Cardiac muscle cell (in vitro differentiated cells and primary cell): Measurements from ENCODE around the gene PAPLN. TPM values are rescaled to one million over a fixed set of nuclear protein-coding genes. Genes with fewer than 3 reads are reported as not detected.
A peak's percentile ranks its signal among the peaks of the same experiment; 100 is the strongest.

Source experiments
- DNase-seq, 2 donors: peaks; one replicate each; pipeline versions ENCODE4 v3.0.0 to v3.0.0-alpha.2; 2010 to 2017; ENCODE audit warnings: low read depth in 1 of 2, low spot score in 1 of 2
- H3K27ac ChIP-seq: fragments of 200-600 bp; sonication (generic); 2 replicates; pipeline ENCODE4 v1.5.1; 2016
- H3K27me3 ChIP-seq: fragments of 200-600 bp; sonication (generic); 2 replicates; pipeline ENCODE4 v1.6.0; 2016; ENCODE audit warnings: control low read depth
- H3K36me3 ChIP-seq: fragments of 200-600 bp; sonication (generic); 2 replicates; pipeline ENCODE4 v1.5.1; 2016; ENCODE audit warnings: control low read depth
- H3K4me1 ChIP-seq: fragments of 200-600 bp; sonication (generic); 2 replicates; pipeline ENCODE4 v1.8.1; 2017; ENCODE audit warnings: low read depth, mild to moderate bottlenecking, mixed run types
- H3K4me3 ChIP-seq: fragments of 200-600 bp; sonication (generic); 2 replicates; pipeline ENCODE4 v1.5.1; 2016; ENCODE audit warnings: mild to moderate bottlenecking
- H3K9me3 ChIP-seq: fragments of 200-600 bp; sonication (generic); 2 replicates; pipeline ENCODE4 v1.5.1; 2017; ENCODE audit warnings: low read depth, mild to moderate bottlenecking, control low read depth
- CTCF ChIP-seq: IDR thresholded peaks from 2 replicates; pipeline ENCODE4 v1.5.1; 2012; ENCODE audit warnings: low read depth, mild to moderate bottlenecking, low read length
- polyA plus RNA-seq: library from polyadenylated mRNA; unstranded; fragments of >200 nt; fragmentation: Nextera tagmentation; extraction: Ambion mirVana; gene quantifications from 2 replicates; pipeline ENCODE4 v1.2.1, GENCODE V29; 2016
- total RNA-seq: library from RNA; depleted of rRNA; stranded (reverse); fragments of >200 nt; gene quantifications from 2 replicates; pipeline ENCODE4 v1.2.3, GENCODE V29; 2016

PAPLN gene
- total and polyA plus RNA-seq, 2 experiments from 2014 or later = 1.7 to 4.2 TPM

DNA sequence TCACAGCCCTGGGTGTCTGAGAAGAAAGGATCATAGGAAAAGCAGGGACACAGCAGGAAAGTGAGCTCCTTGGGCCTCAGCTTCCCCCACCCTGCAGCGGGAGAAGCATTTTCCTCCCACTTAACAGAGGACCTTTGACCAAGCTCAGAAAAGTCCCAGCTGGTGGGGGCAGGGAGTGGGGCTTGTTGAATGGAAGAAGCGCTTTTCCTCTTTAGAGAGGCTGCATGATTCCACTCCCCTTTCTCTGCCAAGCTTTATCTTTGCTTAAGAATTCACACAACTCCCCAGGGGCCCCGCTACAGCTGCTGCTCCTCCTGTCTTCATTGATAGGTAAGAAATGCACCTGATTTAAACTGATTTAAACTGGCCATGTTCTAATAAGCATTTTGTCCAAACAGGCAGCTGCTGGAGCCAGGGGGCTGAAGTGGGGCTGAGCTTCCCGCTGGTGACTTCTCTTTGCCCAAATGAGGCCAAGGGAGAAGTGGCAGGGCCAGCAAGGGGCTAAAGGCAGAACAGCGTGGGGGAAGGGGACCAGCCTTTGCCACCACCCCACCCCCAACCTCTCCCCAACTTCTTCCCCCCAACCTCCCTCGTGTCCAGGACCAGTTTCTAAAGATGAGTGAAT lies 1.7 kb upstream of the PAPLN start:
- Histone ChIP-seq H3K9me3 (no peaks in the 10 kb centered on the region), H3K36me3 (no peaks in the 10 kb centered on the region), H3K27ac (no peak overlapping the region), H3K27me3 (peaks cover 62% of the 10 kb centered on the region), H3K4me3 (no peak overlapping the region), H3K4me1 (peaks cover 21% of the 10 kb centered on the region)
- no peak for TF ChIP-seq CTCF
- peak in 1 of 2 donors; percentile 84 for DNase-seq

DNA sequence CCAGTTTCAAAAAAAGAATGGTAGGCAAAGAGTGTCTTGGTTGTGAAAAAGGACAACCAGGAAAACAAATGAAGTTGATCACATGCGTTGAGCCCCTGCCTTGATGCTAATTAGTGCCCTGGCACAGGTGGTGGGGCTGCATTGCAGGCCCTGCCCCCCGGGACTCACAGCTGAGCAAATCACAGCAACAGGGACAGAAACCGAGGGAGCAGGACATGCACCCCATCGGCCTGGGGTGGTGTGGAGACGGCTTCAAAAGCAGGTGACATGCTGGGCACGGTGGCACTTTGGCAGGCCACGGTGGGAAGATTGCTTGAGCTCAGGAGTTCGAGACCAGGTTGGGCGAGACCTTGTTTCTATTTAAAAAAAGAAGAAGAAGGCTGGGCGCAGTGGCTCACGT lies 1.1 kb upstream of the PAPLN start:
- DNase-seq = no peak
- no peak overlapping the region for H3K4me3 ChIP-seq
- TF ChIP-seq CTCF = no peak
- H3K27me3 ChIP-seq = peaks cover 67% of the 10 kb centered on the region
- no peak overlapping the region for H3K27ac ChIP-seq
- H3K36me3 ChIP-seq = no peaks in the 10 kb centered on the region
- no peaks in the 10 kb centered on the region for H3K9me3 ChIP-seq
- peaks cover 21% of the 10 kb centered on the region for H3K4me1 ChIP-seq

- H3K4me3 ChIP-seq = no peak overlapping the region
- H3K27me3 ChIP-seq = peaks cover 74% of the 10 kb centered on the region
- H3K4me1 ChIP-seq = peaks cover 21% of the 10 kb centered on the region
- DNase-seq = no peak
- TF ChIP-seq CTCF = no peak
- H3K9me3 ChIP-seq = no peaks in the 10 kb centered on the region
- no peaks in the 10 kb centered on the region for H3K36me3 ChIP-seq
- no peak overlapping the region for H3K27ac ChIP-seq
Observed at GRCh38 chr14:73236752-73237218, 521 bp upstream of the PAPLN start.

DNA sequence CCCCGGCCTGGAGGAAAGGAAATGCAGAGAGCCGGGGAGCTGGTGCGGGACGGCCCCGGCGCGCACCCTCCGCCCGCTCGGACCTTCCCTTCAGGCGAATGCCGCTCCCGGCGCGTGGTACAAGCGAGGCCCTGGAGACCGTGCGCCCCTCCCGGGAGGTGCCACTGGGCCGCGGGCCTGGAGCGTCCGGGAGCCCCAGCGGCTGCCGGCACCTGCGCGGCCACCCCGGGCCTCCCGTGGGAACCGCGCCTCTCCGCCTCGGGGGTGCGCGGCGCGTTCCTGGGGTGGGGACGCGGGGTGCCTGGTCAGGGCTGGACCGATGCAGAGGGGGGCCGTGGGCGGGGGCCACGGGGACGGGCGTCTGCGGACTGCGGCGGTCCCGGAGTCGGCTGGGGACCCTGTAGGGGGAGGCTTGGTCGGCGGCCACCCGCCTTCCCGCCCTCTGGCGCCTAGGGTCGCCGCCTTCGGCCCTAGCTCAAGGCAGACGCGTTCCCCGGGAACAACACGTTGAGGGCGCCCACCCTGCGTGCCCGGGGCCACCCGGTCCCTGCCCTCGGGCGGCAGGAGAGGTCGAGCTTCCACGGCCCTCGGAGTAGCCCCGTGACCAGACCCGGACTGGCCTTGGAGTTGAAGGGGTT lies 599 bp downstream of the PAPLN start:
- no peak for TF ChIP-seq CTCF
- Histone ChIP-seq H3K4me1 (peaks cover 10% of the 10 kb centered on the region), H3K36me3 (no peaks in the 10 kb centered on the region), H3K27me3 (peaks cover 85% of the 10 kb centered on the region), H3K9me3 (no peaks in the 10 kb centered on the region), H3K4me3 (peak overlapping the region; percentile 27), H3K27ac (no peak overlapping the region)
- DNase-seq = peak in 1 of 2 donors; percentile 50

DNA sequence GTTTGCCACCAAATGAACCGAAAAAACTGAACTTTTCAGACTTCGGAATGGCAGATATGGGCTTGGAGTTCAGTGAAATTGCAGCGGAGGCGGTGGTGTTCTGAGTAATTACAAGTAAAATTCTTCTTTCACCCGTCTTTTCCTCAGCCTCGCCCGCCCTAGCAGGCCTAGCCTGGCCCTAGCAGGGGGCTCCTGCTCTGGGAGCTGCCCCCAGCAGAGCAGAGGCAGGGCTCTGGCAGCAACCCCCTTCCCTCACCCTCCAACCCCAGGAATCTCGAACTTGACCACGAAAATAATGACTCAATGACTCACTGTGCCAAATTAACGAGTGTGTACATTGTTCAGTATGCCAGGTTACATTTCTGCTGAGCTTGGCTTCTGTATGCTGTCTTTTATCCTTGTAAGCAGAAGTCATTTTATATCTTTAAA lies 1.1 kb downstream of the PAPLN start:
- H3K27me3 ChIP-seq = peaks cover 88% of the 10 kb centered on the region

More for the DNA sequence above, 1.1 kb downstream of the PAPLN start:
- TF ChIP-seq CTCF = no peak
- H3K36me3 ChIP-seq = no peaks in the 10 kb centered on the region
- DNase-seq = peak in 1 of 2 donors; percentile 89
- H3K4me3 ChIP-seq = peak overlapping the region; percentile 27
- no peak overlapping the region for H3K27ac ChIP-seq
- no peaks in the 10 kb centered on the region for H3K9me3 ChIP-seq
- peaks cover 9% of the 10 kb centered on the region for H3K4me1 ChIP-seq
